ENCODE measurements around the gene PON2.

Gene PON2

GRCh38 chr7:95434557-95435421, at the start of gene PON2:
TSS of gene PON2 (minus strand) at chr7:95435028. CDS start at chr7:95434951, 77 bp downstream.
- H3K9me3 Mint-ChIP-seq (ENCODE audit: low read depth), result no peaks in the 10 kb centered on the region
- peak within 1 kb of the TSS; percentile 92 for H3K4me3 Mint-ChIP-seq
- H3K27ac Mint-ChIP-seq, result peak within 1 kb of the TSS; percentile 64

GRCh38 chr7:95482424-95482823, 47.6 kb upstream of the PON2 start:
- Mint-ChIP-seq H3K27ac (no peak overlapping the region), H3K36me3 (no peaks in the 10 kb centered on the region), H3K27me3 (peaks cover 6% of the 10 kb centered on the region), H3K4me1 (ENCODE audit: low read depth) (no peaks in the 10 kb centered on the region), H3K4me3 (no peak overlapping the region), H3K9me3 (ENCODE audit: low read depth) (no peaks in the 10 kb centered on the region)

More at GRCh38 chr7:95434557-95435421, at the start of gene PON2:
- peaks cover 4% of the 10 kb centered on the region for H3K27me3 Mint-ChIP-seq
- no peaks in the 10 kb centered on the region for H3K36me3 Mint-ChIP-seq
- H3K4me1 Mint-ChIP-seq (ENCODE audit: low read depth), result peaks cover 10% of the 10 kb centered on the region

- H3K9me3 Mint-ChIP-seq (ENCODE audit: low read depth), result no peaks in the 10 kb centered on the region
- H3K27ac Mint-ChIP-seq, result no peak overlapping the region
- no peak overlapping the region for H3K4me3 Mint-ChIP-seq
- H3K27me3 Mint-ChIP-seq, result peaks cover 6% of the 10 kb centered on the region
- peaks cover 4% of the 10 kb centered on the region for H3K4me1 Mint-ChIP-seq (ENCODE audit: low read depth)
- no peaks in the 10 kb centered on the region for H3K36me3 Mint-ChIP-seq
Measured at GRCh38 chr7:95481271-95482165, 46.7 kb upstream of the PON2 start.

GRCh38 chr7:95479992-95480624, 45.3 kb upstream of the PON2 start:
- Mint-ChIP-seq H3K9me3 (ENCODE audit: low read depth) (no peaks in the 10 kb centered on the region), H3K4me1 (ENCODE audit: low read depth) (peaks cover 4% of the 10 kb centered on the region), H3K4me3 (no peak overlapping the region), H3K36me3 (no peaks in the 10 kb centered on the region), H3K27me3 (peaks cover 6% of the 10 kb centered on the region), H3K27ac (no peak overlapping the region)

GRCh38 chr7:95478272-95479037, 43.6 kb upstream of the PON2 start:
- no peaks in the 10 kb centered on the region for H3K9me3 Mint-ChIP-seq (ENCODE audit: low read depth)

GRCh38 chr7:95476904-95477594, 42.2 kb upstream of the PON2 start:
- Mint-ChIP-seq H3K27ac (no peak overlapping the region), H3K4me3 (no peak overlapping the region)

More at GRCh38 chr7:95478272-95479037, 43.6 kb upstream of the PON2 start:
- Mint-ChIP-seq H3K27me3 (peaks cover 6% of the 10 kb centered on the region), H3K4me1 (ENCODE audit: low read depth) (peaks cover 4% of the 10 kb centered on the region), H3K27ac (no peak overlapping the region), H3K4me3 (no peak overlapping the region), H3K36me3 (no peaks in the 10 kb centered on the region)

GRCh38 chr7:95476072-95476847, 41.4 kb upstream of the PON2 start:
- Mint-ChIP-seq H3K4me1 (ENCODE audit: low read depth) (peaks cover 4% of the 10 kb centered on the region), H3K4me3 (no peak overlapping the region), H3K27me3 (peaks cover 6% of the 10 kb centered on the region), H3K36me3 (no peaks in the 10 kb centered on the region), H3K9me3 (ENCODE audit: low read depth) (no peaks in the 10 kb centered on the region), H3K27ac (no peak overlapping the region)

More at GRCh38 chr7:95476904-95477594, 42.2 kb upstream of the PON2 start:
- Mint-ChIP-seq H3K4me1 (ENCODE audit: low read depth) (peaks cover 4% of the 10 kb centered on the region), H3K9me3 (ENCODE audit: low read depth) (no peaks in the 10 kb centered on the region), H3K36me3 (no peaks in the 10 kb centered on the region), H3K27me3 (peaks cover 6% of the 10 kb centered on the region)

- no peaks in the 10 kb centered on the region for H3K36me3 Mint-ChIP-seq
- H3K4me3 Mint-ChIP-seq, result no peak overlapping the region
- H3K27me3 Mint-ChIP-seq, result peaks cover 3% of the 10 kb centered on the region
- H3K27ac Mint-ChIP-seq, result no peak overlapping the region
- peaks cover 21% of the 10 kb centered on the region for H3K4me1 Mint-ChIP-seq (ENCODE audit: low read depth)
- H3K9me3 Mint-ChIP-seq (ENCODE audit: low read depth), result no peaks in the 10 kb centered on the region
Measured at GRCh38 chr7:95473276-95473985, 38.6 kb upstream of the PON2 start.

GRCh38 chr7:95472581-95473161, 37.8 kb upstream of the PON2 start:
- Mint-ChIP-seq H3K36me3 (no peaks in the 10 kb centered on the region), H3K27ac (no peak overlapping the region), H3K27me3 (no peaks in the 10 kb centered on the region), H3K9me3 (ENCODE audit: low read depth) (no peaks in the 10 kb centered on the region), H3K4me3 (no peak overlapping the region), H3K4me1 (ENCODE audit: low read depth) (peaks cover 21% of the 10 kb centered on the region)

- no peak overlapping the region for H3K27ac Mint-ChIP-seq
- no peaks in the 10 kb centered on the region for H3K27me3 Mint-ChIP-seq
- H3K36me3 Mint-ChIP-seq, result no peaks in the 10 kb centered on the region
- peaks cover 17% of the 10 kb centered on the region for H3K4me1 Mint-ChIP-seq (ENCODE audit: low read depth)
- H3K9me3 Mint-ChIP-seq (ENCODE audit: low read depth), result no peaks in the 10 kb centered on the region
- no peak overlapping the region for H3K4me3 Mint-ChIP-seq
Measured at GRCh38 chr7:95471071-95471470, 36.2 kb upstream of the PON2 start.

- H3K27ac Mint-ChIP-seq, result no peak overlapping the region
- no peak overlapping the region for H3K4me3 Mint-ChIP-seq
- H3K4me1 Mint-ChIP-seq (ENCODE audit: low read depth), result peaks cover 17% of the 10 kb centered on the region
- H3K36me3 Mint-ChIP-seq, result no peaks in the 10 kb centered on the region
- H3K9me3 Mint-ChIP-seq (ENCODE audit: low read depth), result no peaks in the 10 kb centered on the region
- no peaks in the 10 kb centered on the region for H3K27me3 Mint-ChIP-seq
Measured at GRCh38 chr7:95470452-95470851, 35.6 kb upstream of the PON2 start.

GRCh38 chr7:95469848-95470247, 35.0 kb upstream of the PON2 start:
- H3K36me3 Mint-ChIP-seq, result no peaks in the 10 kb centered on the region
- H3K27ac Mint-ChIP-seq, result no peak overlapping the region
- H3K27me3 Mint-ChIP-seq, result no peaks in the 10 kb centered on the region
- peaks cover 17% of the 10 kb centered on the region for H3K4me1 Mint-ChIP-seq (ENCODE audit: low read depth)
- no peaks in the 10 kb centered on the region for H3K9me3 Mint-ChIP-seq (ENCODE audit: low read depth)
- H3K4me3 Mint-ChIP-seq, result no peak overlapping the region

Measured in activated naive CD8-positive, alpha-beta T cell (primary cell).